GM23338 (cell line): ENCODE measurements around the gene NT5C1A. TPM values are rescaled to one million over a fixed set of nuclear protein-coding genes. Genes with fewer than 3 reads are reported as not detected.

Experiments
- ATAC-seq: fragments of 200-7000 bp; cut with Tn5 transposase; 3 replicates; pipeline ENCODE4 v1.9.1; 2020
- DNase-seq: peaks from one replicate; pipeline ENCODE4 v3.0.0-alpha.2; 2015; ENCODE audit warnings: low spot score
- H2AFZ ChIP-seq: fragments of 200-600 bp; sonication (generic); 2 replicates; pipeline ENCODE4 v1.8.0; 2016; ENCODE audit warnings: antibody characterized with exemption, mild to moderate bottlenecking, moderate library complexity
- H3F3A ChIP-seq: fragments of 200-600 bp; sonication (generic); replicated peaks from 2 replicates; pipeline ENCODE4 v1.8.0; 2017; ENCODE audit warnings: antibody characterized with exemption, mixed run types, low read depth
- H3K27ac ChIP-seq: fragments of 200-600 bp; sonication (generic); 2 replicates; pipeline ENCODE4 v1.6.1; 2016; ENCODE audit warnings: low read depth
- H3K27me3 ChIP-seq: fragments of 200-600 bp; sonication (generic); 2 replicates; pipeline ENCODE4 v1.8.0; 2016; ENCODE audit warnings: mild to moderate bottlenecking, mixed run types, moderate library complexity; ENCODE audit not compliant: insufficient read depth
- H3K36me3 ChIP-seq: fragments of 200-600 bp; sonication (generic); 2 replicates; pipeline ENCODE4 v1.8.0; 2016; ENCODE audit warnings: mild to moderate bottlenecking; ENCODE audit not compliant: insufficient read depth
- H3K4me1 ChIP-seq: fragments of 200-600 bp; sonication (generic); 2 replicates; pipeline ENCODE4 v1.8.0; 2016; ENCODE audit warnings: mild to moderate bottlenecking, moderate library complexity; ENCODE audit not compliant: insufficient read depth
- H3K4me2 ChIP-seq: fragments of 200-600 bp; sonication (generic); 2 replicates; pipeline ENCODE4 v1.7.1; 2017; ENCODE audit warnings: mixed run types
- H3K4me3 ChIP-seq: fragments of 200-600 bp; sonication (generic); 2 replicates; pipeline ENCODE4 v1.6.1; 2016; ENCODE audit warnings: mixed run types
- H3K79me2 ChIP-seq: fragments of 200-600 bp; sonication (generic); replicated peaks from 2 replicates; pipeline ENCODE4 v1.8.0; 2017; ENCODE audit warnings: mild to moderate bottlenecking; ENCODE audit not compliant: insufficient read depth
- H3K9me2 ChIP-seq: fragments of 200-600 bp; sonication (generic); 2 replicates; pipeline ENCODE4 v1.8.0; 2017; ENCODE audit not compliant: insufficient read depth
- H4K20me1 ChIP-seq: fragments of 200-600 bp; sonication (generic); replicated peaks from 2 replicates; pipeline ENCODE4 v1.8.0; 2017; ENCODE audit warnings: mild to moderate bottlenecking; ENCODE audit not compliant: insufficient read depth
- H3K27ac Mint-ChIP-seq: 2 replicates; pipeline ENCODE4 v1.8.0; 2020; ENCODE audit warnings: inconsistent platforms, mild to moderate bottlenecking, moderate library complexity, mixed read lengths
- H3K27me3 Mint-ChIP-seq: 3 replicates; pipeline ENCODE4 v1.8.0; 2022; ENCODE audit warnings: low read depth, mild to moderate bottlenecking, moderate library complexity, mixed read lengths, inconsistent platforms; ENCODE audit not compliant: insufficient read depth, poor library complexity
- H3K36me3 Mint-ChIP-seq: 3 replicates; pipeline ENCODE4 v1.8.0; 2021; ENCODE audit warnings: low read depth, mild to moderate bottlenecking, inconsistent platforms, moderate library complexity, mixed read lengths
- H3K4me1 Mint-ChIP-seq: 3 replicates; pipeline ENCODE4 v1.8.0; 2020; ENCODE audit warnings: mild to moderate bottlenecking, inconsistent platforms, mixed read lengths
- H3K4me3 Mint-ChIP-seq: 3 replicates; pipeline ENCODE4 v1.8.0; 2021; ENCODE audit warnings: moderate library complexity, mild to moderate bottlenecking, inconsistent platforms, mixed read lengths
- H3K9me3 Mint-ChIP-seq: 3 replicates; pipeline ENCODE4 v1.8.0; 2020; ENCODE audit warnings: moderate library complexity, mild to moderate bottlenecking, inconsistent platforms, mixed read lengths
- CREB1 ChIP-seq: fragments of 250-450 bp; sonication (Bioruptor Pico); IDR thresholded peaks from 2 replicates; pipeline ENCODE4 v1.5.0; 2020; ENCODE audit warnings: low read depth, mild to moderate bottlenecking, moderate library complexity
- EZH2 ChIP-seq: fragments of 200-600 bp; sonication (generic); IDR thresholded peaks from one replicate; pipeline ENCODE4 v1.8.0; 2017; ENCODE audit warnings: antibody characterized with exemption, mild to moderate bottlenecking, low read depth; ENCODE audit not compliant: unreplicated experiment
- EZH2phosphoT487 ChIP-seq: fragments of 200-600 bp; sonication (generic); IDR thresholded peaks from one replicate; pipeline ENCODE4 v1.8.1; 2018; ENCODE audit warnings: antibody characterized with exemption; ENCODE audit not compliant: unreplicated experiment
- JUNB ChIP-seq: IDR thresholded peaks from one replicate; pipeline ENCODE4 v1.6.1; 2016; ENCODE audit warnings: antibody characterized with exemption; ENCODE audit not compliant: unreplicated experiment
- NANOG ChIP-seq: IDR thresholded peaks from 2 replicates; pipeline ENCODE4 v1.6.1; 2016; ENCODE audit warnings: antibody characterized with exemption, borderline replicate concordance
- POLR2AphosphoS5 ChIP-seq: IDR thresholded peaks from 2 replicates; pipeline ENCODE4 v1.6.1; 2016; ENCODE audit warnings: antibody characterized with exemption, low read depth
- STAT1 ChIP-seq: IDR thresholded peaks from one replicate; pipeline ENCODE4 v1.6.1; 2016; ENCODE audit warnings: antibody characterized with exemption; ENCODE audit not compliant: unreplicated experiment
- ZNF114 ChIP-seq: fragments of 250-450 bp; sonication (Bioruptor Pico); IDR thresholded peaks from 2 replicates; pipeline ENCODE4 v1.5.0; 2020; ENCODE audit warnings: mild to moderate bottlenecking, moderate library complexity
- ZNF331 ChIP-seq: fragments of 250-450 bp; sonication (Bioruptor Pico); IDR thresholded peaks from 2 replicates; pipeline ENCODE4 v1.5.0; 2020; ENCODE audit warnings: low read depth, mild to moderate bottlenecking, moderate library complexity
- polyA plus RNA-seq: library from polyadenylated mRNA; unstranded; fragments of >200 nt; fragmentation: Nextera tagmentation; extraction: Ambion mirVana; gene quantifications from 2 replicates; pipeline ENCODE4 v1.2.1, GENCODE V29; 2016
- total RNA-seq: library from RNA; depleted of rRNA; stranded (reverse); fragments of >200 nt; shearing (Covaris generic); gene quantifications from 2 replicates; pipeline ENCODE4 v1.2.3, GENCODE V29; 2014
- TF ChIP-seq, protein P1 (sequence below): IDR thresholded peaks from one replicate; pipeline ENCODE4 v1.6.1; 2018; ENCODE audit warnings: antibody characterized with exemption; ENCODE audit not compliant: unreplicated experiment
- TF ChIP-seq, protein P2 (sequence below): fragments of 250-450 bp; sonication (Bioruptor Pico); IDR thresholded peaks from 2 replicates; pipeline ENCODE4 v1.5.0; 2020; ENCODE audit warnings: mild to moderate bottlenecking, moderate library complexity
- TF ChIP-seq, protein P3 (sequence below): IDR thresholded peaks from 2 replicates; pipeline ENCODE4 v1.6.1; 2016; ENCODE audit warnings: antibody characterized with exemption
- TF ChIP-seq, protein P4 (sequence below), 2 experiments: fragments of 200-600 bp in 1 of 2; sonication (generic) in 1 of 2; conservative IDR thresholded peaks; 2 replicates each; pipeline versions ENCODE4 v1.5.1 to v1.6.1; 2016 to 2017; ENCODE audit warnings: antibody characterized with exemption in 2 of 2, low read depth in 2 of 2, mild to moderate bottlenecking in 2 of 2, moderate library complexity in 1 of 2

Gene NT5C1A
- total and polyA plus RNA-seq, 2 experiments from 2014 or later, result not detected

DNA sequence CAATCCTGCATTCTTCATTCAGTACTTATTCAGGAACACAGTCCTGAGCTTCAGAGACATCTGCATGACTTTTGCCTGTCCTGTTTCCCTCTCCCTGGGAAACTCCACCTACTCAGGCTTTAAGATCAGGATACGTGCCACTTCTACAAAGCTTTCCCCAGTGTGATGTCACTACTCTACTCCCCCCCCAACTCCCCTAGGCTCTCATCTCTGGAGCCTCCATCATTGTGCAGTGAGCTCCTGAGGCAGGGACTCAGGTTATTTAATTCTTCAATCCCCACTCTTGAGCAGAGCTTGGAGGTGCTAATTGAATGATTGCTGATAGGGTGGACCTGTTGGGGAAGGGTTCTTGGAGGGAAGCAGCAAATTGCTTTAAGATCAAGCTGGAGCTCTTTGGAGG lies 1.2 kb downstream of the NT5C1A start:
- H3F3A ChIP-seq, result no peaks in the 10 kb centered on the region
- no peaks in the 10 kb centered on the region for H3K79me2 ChIP-seq
- no peaks in the 10 kb centered on the region for H3K9me3 Mint-ChIP-seq
- H3K36me3 Mint-ChIP-seq, result no peaks in the 10 kb centered on the region
- no peaks in the 10 kb centered on the region for H3K36me3 ChIP-seq
- H3K9me2 ChIP-seq, result no peaks in the 10 kb centered on the region
- peak overlapping the region; percentile 71 for H3K4me3 Mint-ChIP-seq
- TF ChIP-seq JUNB, result no peak
- no peak for TF ChIP-seq EZH2phosphoT487
- TF ChIP-seq, protein P1, sequence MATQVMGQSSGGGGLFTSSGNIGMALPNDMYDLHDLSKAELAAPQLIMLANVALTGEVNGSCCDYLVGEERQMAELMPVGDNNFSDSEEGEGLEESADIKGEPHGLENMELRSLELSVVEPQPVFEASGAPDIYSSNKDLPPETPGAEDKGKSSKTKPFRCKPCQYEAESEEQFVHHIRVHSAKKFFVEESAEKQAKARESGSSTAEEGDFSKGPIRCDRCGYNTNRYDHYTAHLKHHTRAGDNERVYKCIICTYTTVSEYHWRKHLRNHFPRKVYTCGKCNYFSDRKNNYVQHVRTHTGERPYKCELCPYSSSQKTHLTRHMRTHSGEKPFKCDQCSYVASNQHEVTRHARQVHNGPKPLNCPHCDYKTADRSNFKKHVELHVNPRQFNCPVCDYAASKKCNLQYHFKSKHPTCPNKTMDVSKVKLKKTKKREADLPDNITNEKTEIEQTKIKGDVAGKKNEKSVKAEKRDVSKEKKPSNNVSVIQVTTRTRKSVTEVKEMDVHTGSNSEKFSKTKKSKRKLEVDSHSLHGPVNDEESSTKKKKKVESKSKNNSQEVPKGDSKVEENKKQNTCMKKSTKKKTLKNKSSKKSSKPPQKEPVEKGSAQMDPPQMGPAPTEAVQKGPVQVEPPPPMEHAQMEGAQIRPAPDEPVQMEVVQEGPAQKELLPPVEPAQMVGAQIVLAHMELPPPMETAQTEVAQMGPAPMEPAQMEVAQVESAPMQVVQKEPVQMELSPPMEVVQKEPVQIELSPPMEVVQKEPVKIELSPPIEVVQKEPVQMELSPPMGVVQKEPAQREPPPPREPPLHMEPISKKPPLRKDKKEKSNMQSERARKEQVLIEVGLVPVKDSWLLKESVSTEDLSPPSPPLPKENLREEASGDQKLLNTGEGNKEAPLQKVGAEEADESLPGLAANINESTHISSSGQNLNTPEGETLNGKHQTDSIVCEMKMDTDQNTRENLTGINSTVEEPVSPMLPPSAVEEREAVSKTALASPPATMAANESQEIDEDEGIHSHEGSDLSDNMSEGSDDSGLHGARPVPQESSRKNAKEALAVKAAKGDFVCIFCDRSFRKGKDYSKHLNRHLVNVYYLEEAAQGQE, result no peak
- TF ChIP-seq POLR2AphosphoS5, result no peak
- no peak for TF ChIP-seq ZNF331 (CRISPR knock-in tag)
- TF ChIP-seq EZH2, result no peak
- no peak for TF ChIP-seq STAT1
- TF ChIP-seq ZNF114 (CRISPR knock-in tag), result no peak
- TF ChIP-seq, protein P2, sequence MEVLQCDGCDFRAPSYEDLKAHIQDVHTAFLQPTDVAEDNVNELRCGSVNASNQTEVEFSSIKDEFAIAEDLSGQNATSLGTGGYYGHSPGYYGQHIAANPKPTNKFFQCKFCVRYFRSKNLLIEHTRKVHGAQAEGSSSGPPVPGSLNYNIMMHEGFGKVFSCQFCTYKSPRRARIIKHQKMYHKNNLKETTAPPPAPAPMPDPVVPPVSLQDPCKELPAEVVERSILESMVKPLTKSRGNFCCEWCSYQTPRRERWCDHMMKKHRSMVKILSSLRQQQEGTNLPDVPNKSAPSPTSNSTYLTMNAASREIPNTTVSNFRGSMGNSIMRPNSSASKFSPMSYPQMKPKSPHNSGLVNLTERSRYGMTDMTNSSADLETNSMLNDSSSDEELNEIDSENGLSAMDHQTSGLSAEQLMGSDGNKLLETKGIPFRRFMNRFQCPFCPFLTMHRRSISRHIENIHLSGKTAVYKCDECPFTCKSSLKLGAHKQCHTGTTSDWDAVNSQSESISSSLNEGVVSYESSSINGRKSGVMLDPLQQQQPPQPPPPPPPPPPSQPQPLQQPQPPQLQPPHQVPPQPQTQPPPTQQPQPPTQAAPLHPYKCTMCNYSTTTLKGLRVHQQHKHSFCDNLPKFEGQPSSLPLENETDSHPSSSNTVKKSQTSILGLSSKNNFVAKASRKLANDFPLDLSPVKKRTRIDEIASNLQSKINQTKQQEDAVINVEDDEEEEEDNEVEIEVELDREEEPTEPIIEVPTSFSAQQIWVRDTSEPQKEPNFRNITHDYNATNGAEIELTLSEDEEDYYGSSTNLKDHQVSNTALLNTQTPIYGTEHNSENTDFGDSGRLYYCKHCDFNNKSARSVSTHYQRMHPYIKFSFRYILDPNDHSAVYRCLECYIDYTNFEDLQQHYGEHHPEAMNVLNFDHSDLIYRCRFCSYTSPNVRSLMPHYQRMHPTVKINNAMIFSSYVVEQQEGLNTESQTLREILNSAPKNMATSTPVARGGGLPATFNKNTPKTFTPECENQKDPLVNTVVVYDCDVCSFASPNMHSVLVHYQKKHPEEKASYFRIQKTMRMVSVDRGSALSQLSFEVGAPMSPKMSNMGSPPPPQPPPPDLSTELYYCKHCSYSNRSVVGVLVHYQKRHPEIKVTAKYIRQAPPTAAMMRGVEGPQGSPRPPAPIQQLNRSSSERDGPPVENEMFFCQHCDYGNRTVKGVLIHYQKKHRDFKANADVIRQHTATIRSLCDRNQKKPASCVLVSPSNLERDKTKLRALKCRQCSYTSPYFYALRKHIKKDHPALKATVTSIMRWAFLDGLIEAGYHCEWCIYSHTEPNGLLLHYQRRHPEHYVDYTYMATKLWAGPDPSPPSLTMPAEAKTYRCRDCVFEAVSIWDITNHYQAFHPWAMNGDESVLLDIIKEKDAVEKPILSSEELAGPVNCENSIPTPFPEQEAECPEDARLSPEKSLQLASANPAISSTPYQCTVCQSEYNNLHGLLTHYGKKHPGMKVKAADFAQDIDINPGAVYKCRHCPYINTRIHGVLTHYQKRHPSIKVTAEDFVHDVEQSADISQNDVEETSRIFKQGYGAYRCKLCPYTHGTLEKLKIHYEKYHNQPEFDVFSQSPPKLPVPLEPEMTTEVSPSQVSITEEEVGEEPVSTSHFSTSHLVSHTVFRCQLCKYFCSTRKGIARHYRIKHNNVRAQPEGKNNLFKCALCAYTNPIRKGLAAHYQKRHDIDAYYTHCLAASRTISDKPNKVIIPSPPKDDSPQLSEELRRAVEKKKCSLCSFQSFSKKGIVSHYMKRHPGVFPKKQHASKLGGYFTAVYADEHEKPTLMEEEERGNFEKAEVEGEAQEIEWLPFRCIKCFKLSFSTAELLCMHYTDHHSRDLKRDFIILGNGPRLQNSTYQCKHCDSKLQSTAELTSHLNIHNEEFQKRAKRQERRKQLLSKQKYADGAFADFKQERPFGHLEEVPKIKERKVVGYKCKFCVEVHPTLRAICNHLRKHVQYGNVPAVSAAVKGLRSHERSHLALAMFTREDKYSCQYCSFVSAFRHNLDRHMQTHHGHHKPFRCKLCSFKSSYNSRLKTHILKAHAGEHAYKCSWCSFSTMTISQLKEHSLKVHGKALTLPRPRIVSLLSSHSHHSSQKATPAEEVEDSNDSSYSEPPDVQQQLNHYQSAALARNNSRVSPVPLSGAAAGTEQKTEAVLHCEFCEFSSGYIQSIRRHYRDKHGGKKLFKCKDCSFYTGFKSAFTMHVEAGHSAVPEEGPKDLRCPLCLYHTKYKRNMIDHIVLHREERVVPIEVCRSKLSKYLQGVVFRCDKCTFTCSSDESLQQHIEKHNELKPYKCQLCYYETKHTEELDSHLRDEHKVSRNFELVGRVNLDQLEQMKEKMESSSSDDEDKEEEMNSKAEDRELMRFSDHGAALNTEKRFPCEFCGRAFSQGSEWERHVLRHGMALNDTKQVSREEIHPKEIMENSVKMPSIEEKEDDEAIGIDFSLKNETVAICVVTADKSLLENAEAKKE, result no peak
- no peak for TF ChIP-seq CREB1 (CRISPR knock-in tag)
- TF ChIP-seq, protein P3, sequence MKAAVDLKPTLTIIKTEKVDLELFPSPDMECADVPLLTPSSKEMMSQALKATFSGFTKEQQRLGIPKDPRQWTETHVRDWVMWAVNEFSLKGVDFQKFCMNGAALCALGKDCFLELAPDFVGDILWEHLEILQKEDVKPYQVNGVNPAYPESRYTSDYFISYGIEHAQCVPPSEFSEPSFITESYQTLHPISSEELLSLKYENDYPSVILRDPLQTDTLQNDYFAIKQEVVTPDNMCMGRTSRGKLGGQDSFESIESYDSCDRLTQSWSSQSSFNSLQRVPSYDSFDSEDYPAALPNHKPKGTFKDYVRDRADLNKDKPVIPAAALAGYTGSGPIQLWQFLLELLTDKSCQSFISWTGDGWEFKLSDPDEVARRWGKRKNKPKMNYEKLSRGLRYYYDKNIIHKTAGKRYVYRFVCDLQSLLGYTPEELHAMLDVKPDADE, result no peak
- no peak for TF ChIP-seq NANOG
- TF ChIP-seq, protein P4, sequence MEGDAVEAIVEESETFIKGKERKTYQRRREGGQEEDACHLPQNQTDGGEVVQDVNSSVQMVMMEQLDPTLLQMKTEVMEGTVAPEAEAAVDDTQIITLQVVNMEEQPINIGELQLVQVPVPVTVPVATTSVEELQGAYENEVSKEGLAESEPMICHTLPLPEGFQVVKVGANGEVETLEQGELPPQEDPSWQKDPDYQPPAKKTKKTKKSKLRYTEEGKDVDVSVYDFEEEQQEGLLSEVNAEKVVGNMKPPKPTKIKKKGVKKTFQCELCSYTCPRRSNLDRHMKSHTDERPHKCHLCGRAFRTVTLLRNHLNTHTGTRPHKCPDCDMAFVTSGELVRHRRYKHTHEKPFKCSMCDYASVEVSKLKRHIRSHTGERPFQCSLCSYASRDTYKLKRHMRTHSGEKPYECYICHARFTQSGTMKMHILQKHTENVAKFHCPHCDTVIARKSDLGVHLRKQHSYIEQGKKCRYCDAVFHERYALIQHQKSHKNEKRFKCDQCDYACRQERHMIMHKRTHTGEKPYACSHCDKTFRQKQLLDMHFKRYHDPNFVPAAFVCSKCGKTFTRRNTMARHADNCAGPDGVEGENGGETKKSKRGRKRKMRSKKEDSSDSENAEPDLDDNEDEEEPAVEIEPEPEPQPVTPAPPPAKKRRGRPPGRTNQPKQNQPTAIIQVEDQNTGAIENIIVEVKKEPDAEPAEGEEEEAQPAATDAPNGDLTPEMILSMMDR (conservative IDR thresholded peaks at IDR 0.05; ENCODE audit: low read depth in 2 of 2), result no peak
- no peak overlapping the region for H2AFZ ChIP-seq
- peaks cover 5% of the 10 kb centered on the region; the same call in 1 of the 2 replicates for H3K4me1 ChIP-seq
- ATAC-seq (no peak), DNase-seq (no peak)
- H4K20me1 ChIP-seq, result peaks cover 13% of the 10 kb centered on the region; the same call in 1 of the 2 replicates
- peaks cover 9% of the 10 kb centered on the region for H3K4me1 Mint-ChIP-seq
- H3K27me3 Mint-ChIP-seq, result peaks cover 96% of the 10 kb centered on the region
- H3K27ac Mint-ChIP-seq, result no peak overlapping the region
- H3K4me2 ChIP-seq, result peak overlapping the region; percentile 97
- H3K27me3 ChIP-seq, result peaks cover 99% of the 10 kb centered on the region
- H3K27ac ChIP-seq, result no peak overlapping the region
- peak overlapping the region; percentile 67 for H3K4me3 ChIP-seq
